ENCODE data around the gene SLC25A28.
A peak's percentile ranks its signal among the peaks of the same experiment; 100 is the strongest.

The SLC25A28 gene

DNA sequence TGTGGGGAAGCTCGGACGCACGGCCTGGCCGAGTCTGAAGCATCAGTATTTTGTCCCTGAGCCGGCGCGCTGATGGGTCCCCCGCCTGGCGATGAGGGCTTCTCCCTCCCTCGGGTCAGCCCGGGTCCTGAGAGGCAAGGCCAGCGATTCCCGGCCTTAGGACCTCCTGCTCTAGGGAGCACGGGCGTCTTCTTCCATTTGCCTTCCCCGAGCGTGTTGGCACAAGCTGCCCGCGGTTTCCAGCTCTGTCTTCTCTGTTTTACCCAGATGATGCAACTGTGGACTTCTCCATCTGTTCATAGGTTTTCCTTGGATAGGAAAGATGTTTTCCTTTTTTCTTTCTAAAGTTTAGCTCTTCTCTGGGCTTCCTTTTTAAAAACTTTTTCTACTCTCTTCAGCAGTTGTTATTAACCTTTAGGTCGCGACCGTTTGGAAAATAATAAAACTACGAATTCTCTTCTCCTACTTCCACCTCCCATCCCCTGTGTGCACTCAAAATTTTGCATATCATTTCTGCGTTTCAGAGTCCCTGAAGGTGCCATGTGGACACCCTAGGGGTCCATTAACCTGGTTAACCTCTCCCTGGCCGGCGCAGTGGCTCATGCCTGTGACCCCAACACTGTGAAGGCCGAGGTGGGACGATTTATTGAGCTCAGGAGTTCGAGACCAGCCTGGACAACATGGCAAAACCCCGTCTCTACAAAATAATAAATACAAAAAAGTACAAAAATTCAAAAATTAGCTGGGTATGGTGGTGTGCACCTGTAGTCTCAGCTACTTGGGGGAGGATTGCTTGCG lies 1.4 kb upstream of the SLC25A28 start (continued):
- TF ChIP-seq, protein P1, sequence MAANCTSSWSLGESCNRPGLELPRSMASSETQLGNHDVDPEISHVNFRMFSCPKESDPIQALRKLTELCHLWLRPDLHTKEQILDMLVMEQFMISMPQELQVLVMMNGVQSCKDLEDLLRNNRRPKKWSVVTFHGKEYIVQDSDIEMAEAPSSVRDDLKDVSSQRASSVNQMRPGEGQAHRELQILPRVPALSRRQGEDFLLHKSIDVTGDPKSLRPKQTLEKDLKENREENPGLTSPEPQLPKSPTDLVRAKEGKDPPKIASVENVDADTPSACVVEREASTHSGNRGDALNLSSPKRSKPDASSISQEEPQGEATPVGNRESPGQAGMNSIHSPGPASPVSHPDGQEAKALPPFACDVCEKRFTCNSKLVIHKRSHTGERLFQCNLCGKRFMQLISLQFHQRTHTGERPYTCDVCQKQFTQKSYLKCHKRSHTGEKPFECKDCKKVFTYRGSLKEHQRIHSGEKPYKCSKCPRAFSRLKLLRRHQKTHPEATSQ (tag by site-specific recombination; IDR thresholded peaks at IDR 0.05): no peak
- no peak for TF ChIP-seq ZNF777 (tag by site-specific recombination; IDR thresholded peaks at IDR 0.05; ENCODE audit: borderline replicate concordance)
- no peak for TF ChIP-seq GLIS1 (tag by site-specific recombination; IDR thresholded peaks at IDR 0.05)
- no peak for TF ChIP-seq BCL11B (tag by site-specific recombination; IDR thresholded peaks at IDR 0.05; ENCODE audit: low read depth)
- no peak for TF ChIP-seq ZNF776 (tag by site-specific recombination; IDR thresholded peaks at IDR 0.05; ENCODE audit: borderline replicate concordance)
- TF ChIP-seq ZNF335 (tag by site-specific recombination; conservative IDR thresholded peaks at IDR 0.05): peak; percentile 98
- no peak; the same call in 1 of the 2 replicates for TF ChIP-seq KLF1 (tag by site-specific recombination; IDR thresholded peaks at IDR 0.05)
- TF ChIP-seq ZNF248 (tag by site-specific recombination; IDR thresholded peaks at IDR 0.05): no peak
- no peak; the same call in 1 of the 2 replicates for TF ChIP-seq ZNF585B (tag by site-specific recombination; IDR thresholded peaks at IDR 0.05)
- TF ChIP-seq ZNF571 (tag by site-specific recombination; IDR thresholded peaks at IDR 0.05): no peak
- TF ChIP-seq, protein P2, sequence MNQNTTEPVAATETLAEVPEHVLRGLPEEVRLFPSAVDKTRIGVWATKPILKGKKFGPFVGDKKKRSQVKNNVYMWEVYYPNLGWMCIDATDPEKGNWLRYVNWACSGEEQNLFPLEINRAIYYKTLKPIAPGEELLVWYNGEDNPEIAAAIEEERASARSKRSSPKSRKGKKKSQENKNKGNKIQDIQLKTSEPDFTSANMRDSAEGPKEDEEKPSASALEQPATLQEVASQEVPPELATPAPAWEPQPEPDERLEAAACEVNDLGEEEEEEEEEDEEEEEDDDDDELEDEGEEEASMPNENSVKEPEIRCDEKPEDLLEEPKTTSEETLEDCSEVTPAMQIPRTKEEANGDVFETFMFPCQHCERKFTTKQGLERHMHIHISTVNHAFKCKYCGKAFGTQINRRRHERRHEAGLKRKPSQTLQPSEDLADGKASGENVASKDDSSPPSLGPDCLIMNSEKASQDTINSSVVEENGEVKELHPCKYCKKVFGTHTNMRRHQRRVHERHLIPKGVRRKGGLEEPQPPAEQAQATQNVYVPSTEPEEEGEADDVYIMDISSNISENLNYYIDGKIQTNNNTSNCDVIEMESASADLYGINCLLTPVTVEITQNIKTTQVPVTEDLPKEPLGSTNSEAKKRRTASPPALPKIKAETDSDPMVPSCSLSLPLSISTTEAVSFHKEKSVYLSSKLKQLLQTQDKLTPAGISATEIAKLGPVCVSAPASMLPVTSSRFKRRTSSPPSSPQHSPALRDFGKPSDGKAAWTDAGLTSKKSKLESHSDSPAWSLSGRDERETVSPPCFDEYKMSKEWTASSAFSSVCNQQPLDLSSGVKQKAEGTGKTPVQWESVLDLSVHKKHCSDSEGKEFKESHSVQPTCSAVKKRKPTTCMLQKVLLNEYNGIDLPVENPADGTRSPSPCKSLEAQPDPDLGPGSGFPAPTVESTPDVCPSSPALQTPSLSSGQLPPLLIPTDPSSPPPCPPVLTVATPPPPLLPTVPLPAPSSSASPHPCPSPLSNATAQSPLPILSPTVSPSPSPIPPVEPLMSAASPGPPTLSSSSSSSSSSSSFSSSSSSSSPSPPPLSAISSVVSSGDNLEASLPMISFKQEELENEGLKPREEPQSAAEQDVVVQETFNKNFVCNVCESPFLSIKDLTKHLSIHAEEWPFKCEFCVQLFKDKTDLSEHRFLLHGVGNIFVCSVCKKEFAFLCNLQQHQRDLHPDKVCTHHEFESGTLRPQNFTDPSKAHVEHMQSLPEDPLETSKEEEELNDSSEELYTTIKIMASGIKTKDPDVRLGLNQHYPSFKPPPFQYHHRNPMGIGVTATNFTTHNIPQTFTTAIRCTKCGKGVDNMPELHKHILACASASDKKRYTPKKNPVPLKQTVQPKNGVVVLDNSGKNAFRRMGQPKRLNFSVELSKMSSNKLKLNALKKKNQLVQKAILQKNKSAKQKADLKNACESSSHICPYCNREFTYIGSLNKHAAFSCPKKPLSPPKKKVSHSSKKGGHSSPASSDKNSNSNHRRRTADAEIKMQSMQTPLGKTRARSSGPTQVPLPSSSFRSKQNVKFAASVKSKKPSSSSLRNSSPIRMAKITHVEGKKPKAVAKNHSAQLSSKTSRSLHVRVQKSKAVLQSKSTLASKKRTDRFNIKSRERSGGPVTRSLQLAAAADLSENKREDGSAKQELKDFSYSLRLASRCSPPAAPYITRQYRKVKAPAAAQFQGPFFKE (tag by site-specific recombination; IDR thresholded peaks at IDR 0.05; ENCODE audit: borderline replicate concordance): no peak
- TF ChIP-seq SP3 (tag by site-specific recombination; IDR thresholded peaks at IDR 0.05): no peak
- TF ChIP-seq ZNF792 (tag by site-specific recombination; IDR thresholded peaks at IDR 0.05): 0 out of 2 replicates have a peak, but pooled peaks have one; percentile 26
- TF ChIP-seq ZNF18 (tag by site-specific recombination; IDR thresholded peaks at IDR 0.05): no peak
- no peak for TF ChIP-seq ZNF530 (tag by site-specific recombination; IDR thresholded peaks at IDR 0.05; ENCODE audit: low read depth)
- TF ChIP-seq TCF7L2 (IDR thresholded peaks at IDR 0.05; ENCODE audit: borderline replicate concordance, low read depth, low read length): no peak
- no peak for TF ChIP-seq ZNF624 (tag by site-specific recombination; IDR thresholded peaks at IDR 0.05)
- TF ChIP-seq ZNF76 (tag by site-specific recombination; IDR thresholded peaks at IDR 0.05; ENCODE audit: borderline replicate concordance, low read depth): no peak; the same call in 1 of the 2 replicates
- TF ChIP-seq ZNF239 (tag by site-specific recombination; IDR thresholded peaks at IDR 0.05): no peak
- no peak for TF ChIP-seq ZNF596 (tag by site-specific recombination; IDR thresholded peaks at IDR 0.05)
- TF ChIP-seq ZNF184 (tag by site-specific recombination; IDR thresholded peaks at IDR 0.05): no peak
- peak; percentile 60; the same call in 1 of the 2 replicates for TF ChIP-seq ZNF660 (tag by site-specific recombination; IDR thresholded peaks at IDR 0.05)
- no peak for TF ChIP-seq RBAK (tag by site-specific recombination; IDR thresholded peaks at IDR 0.05)
- peak; percentile 1 for TF ChIP-seq IKZF3 (tag by site-specific recombination; IDR thresholded peaks at IDR 0.05)
- 0 out of 2 replicates have a peak, but pooled peaks have one; percentile 27 for TF ChIP-seq ZBTB1 (tag by site-specific recombination; IDR thresholded peaks at IDR 0.05)
- TF ChIP-seq ZNF654 (tag by site-specific recombination; IDR thresholded peaks at IDR 0.05; ENCODE audit: low read depth): no peak
- TF ChIP-seq, protein P3, sequence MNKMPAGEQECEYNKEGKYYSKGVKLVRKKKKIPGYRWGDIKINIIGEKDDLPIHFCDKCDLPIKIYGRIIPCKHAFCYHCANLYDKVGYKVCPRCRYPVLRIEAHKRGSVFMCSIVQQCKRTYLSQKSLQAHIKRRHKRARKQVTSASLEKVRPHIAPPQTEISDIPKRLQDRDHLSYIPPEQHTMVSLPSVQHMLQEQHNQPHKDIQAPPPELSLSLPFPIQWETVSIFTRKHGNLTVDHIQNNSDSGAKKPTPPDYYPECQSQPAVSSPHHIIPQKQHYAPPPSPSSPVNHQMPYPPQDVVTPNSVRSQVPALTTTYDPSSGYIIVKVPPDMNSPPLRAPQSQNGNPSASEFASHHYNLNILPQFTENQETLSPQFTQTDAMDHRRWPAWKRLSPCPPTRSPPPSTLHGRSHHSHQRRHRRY (tag by site-specific recombination; IDR thresholded peaks at IDR 0.05): peak; percentile 73; the same call in 1 of the 2 replicates
- peak; percentile 23; the same call in 1 of the 2 replicates for TF ChIP-seq ZSCAN23 (tag by site-specific recombination; IDR thresholded peaks at IDR 0.05)
- TF ChIP-seq ZNF2 (tag by site-specific recombination; IDR thresholded peaks at IDR 0.05): peak; percentile 0; the same call in 1 of the 2 replicates
